Measurements from ENCODE around the gene XPO5.

The XPO5 gene

GRCh38 chr6:43490523-43490939, 85.3 kb downstream of the XPO5 start:
- no peak for TF ChIP-seq CTCF (IDR thresholded peaks at IDR 0.05; ENCODE audit: low read depth, low read length)
- DNase-seq (ENCODE audit: extremely low read depth, low read depth): no peak

- no peak for DNase-seq (ENCODE audit: extremely low read depth, low read depth)
- no peak for TF ChIP-seq CTCF (IDR thresholded peaks at IDR 0.05; ENCODE audit: low read depth, low read length)
Measured at GRCh38 chr6:43489277-43490072, 86.4 kb downstream of the XPO5 start.

DNA sequence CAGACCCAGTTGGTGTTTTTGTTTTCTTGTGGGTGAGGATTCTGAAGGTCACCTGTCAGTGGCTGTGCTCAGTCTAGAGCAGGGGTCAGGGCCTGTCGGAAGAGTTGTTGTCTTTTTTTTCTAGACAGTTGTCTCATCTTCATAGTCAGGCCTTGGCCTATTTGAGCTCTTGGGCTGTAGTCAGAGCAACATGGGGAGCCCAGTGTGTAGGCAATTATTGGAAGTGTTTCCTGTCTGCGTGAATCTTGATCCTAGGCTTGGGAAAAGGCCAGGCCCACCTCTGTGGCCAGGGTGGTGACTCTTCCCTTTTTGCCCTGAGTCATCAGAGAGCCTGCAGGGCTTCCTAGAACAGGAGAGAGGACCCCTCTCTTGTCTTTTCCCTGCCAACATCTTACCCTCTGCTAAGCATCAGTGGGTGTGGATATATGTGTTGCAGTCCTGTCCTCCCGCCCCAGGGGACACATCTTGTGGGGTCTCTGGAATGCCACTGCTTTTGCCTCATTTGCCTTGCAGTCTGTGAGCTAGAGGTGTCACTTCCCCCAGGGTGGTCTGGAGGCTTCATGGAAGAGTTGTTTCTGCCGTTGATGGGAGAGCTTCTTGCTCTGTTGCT, 87.1 kb downstream of the XPO5 start:
- DNase-seq (ENCODE audit: extremely low read depth, low read depth): no peak
- TF ChIP-seq CTCF (IDR thresholded peaks at IDR 0.05; ENCODE audit: low read depth, low read length): no peak

- TF ChIP-seq CTCF (IDR thresholded peaks at IDR 0.05; ENCODE audit: low read depth, low read length): no peak
Measured at GRCh38 chr6:43481591-43482236, 94.1 kb downstream of the XPO5 start.

GRCh38 chr6:43481075-43481474, 94.8 kb downstream of the XPO5 start:
- no peak for TF ChIP-seq CTCF (IDR thresholded peaks at IDR 0.05; ENCODE audit: low read depth, low read length)
- DNase-seq (ENCODE audit: extremely low read depth, low read depth): no peak

More at GRCh38 chr6:43481591-43482236, 94.1 kb downstream of the XPO5 start:
- DNase-seq (ENCODE audit: extremely low read depth, low read depth): no peak

DNA sequence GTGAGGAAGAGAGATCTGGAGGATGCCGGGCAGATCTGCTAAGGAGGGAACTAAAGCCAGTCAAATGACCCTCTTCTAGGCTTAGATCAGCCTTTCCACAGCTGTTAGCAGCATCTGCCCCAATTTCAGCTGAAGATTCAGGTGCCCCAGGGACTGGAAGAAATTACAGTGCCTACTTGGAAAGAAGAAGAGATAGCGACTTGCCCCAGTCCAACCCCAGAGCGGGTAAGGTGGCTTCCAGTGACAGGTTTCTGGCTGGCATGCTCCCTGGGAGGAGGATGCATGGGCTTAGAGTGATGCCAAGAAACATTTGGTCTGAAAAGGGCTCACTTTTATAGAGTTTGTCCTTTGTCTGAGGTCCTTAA, 97.8 kb downstream of the XPO5 start:
- no peak for DNase-seq (ENCODE audit: extremely low read depth, low read depth)
- no peak for TF ChIP-seq CTCF (IDR thresholded peaks at IDR 0.05; ENCODE audit: low read depth, low read length)

Data from AG09319 (cell line).